Nephron progenitor cell (in vitro differentiated cells): ENCODE results near the gene PSMC1.

Experiments used
- DNase-seq: peaks from one replicate; pipeline ENCODE4 v3.0.0; 2021
- H3K27ac Mint-ChIP-seq: 2 replicates; pipeline ENCODE4 v1.8.0; 2021; ENCODE audit warnings: mild to moderate bottlenecking, moderate library complexity, mixed read lengths
- H3K27me3 Mint-ChIP-seq: 2 replicates; pipeline ENCODE4 v1.8.0; 2021; ENCODE audit warnings: mild to moderate bottlenecking, low read depth, mixed read lengths; ENCODE audit not compliant: poor library complexity
- H3K36me3 Mint-ChIP-seq: 2 replicates; pipeline ENCODE4 v1.8.0; 2021; ENCODE audit warnings: low read depth, mixed read lengths
- H3K4me1 Mint-ChIP-seq: 2 replicates; pipeline ENCODE4 v1.8.0; 2021; ENCODE audit warnings: mixed read lengths
- H3K4me3 Mint-ChIP-seq: 2 replicates; pipeline ENCODE4 v1.8.0; 2021; ENCODE audit warnings: mild to moderate bottlenecking, moderate library complexity, mixed read lengths
- H3K9me3 Mint-ChIP-seq: 2 replicates; pipeline ENCODE4 v1.8.0; 2021; ENCODE audit warnings: mild to moderate bottlenecking, moderate library complexity, mixed read lengths
- TF ChIP-seq, protein P1 (sequence below): fragments of 200-600 bp; sonication (generic); IDR thresholded peaks from 2 replicates; pipeline ENCODE4 v1.5.0; 2021; ENCODE audit warnings: antibody characterized with exemption

PSMC1 gene

DNA sequence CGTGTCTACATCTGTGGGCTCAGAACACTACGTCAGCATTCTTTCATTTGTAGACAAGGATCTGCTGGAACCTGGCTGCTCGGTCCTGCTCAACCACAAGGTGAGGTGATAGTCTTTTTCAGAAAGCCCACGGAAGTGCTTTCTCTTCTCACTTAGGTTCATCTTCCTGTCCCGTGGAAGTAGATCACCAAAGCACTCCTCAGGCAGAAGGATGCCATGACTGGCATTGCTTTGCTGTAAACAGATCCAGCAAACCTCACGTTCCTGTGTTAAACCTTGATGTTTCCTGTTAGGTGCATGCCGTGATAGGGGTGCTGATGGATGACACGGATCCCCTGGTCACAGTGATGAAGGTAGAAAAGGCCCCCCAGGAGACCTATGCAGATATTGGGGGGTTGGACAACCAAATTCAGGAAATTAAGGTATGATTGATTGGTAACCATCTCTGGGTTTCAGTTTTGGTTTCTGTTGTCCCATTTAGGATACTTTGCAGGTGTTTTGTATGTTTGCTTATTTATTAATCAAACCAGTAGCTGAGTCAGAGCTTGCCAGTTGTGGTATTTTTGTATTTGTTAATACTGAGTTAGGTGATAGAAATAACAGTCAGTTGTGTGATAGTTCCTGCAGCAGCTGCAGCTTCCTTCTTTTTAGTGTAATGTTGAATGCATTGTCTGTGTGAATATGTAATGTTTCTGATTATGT lies 7.5 kb downstream of the PSMC1 start:
- peaks cover 7% of the 10 kb centered on the region for H3K9me3 Mint-ChIP-seq
- no peaks in the 10 kb centered on the region for H3K4me1 Mint-ChIP-seq
- H3K27ac Mint-ChIP-seq = no peak overlapping the region
- peaks cover 71% of the 10 kb centered on the region for H3K36me3 Mint-ChIP-seq
- H3K27me3 Mint-ChIP-seq = no peaks in the 10 kb centered on the region
- no peak for DNase-seq
- TF ChIP-seq, protein P1, sequence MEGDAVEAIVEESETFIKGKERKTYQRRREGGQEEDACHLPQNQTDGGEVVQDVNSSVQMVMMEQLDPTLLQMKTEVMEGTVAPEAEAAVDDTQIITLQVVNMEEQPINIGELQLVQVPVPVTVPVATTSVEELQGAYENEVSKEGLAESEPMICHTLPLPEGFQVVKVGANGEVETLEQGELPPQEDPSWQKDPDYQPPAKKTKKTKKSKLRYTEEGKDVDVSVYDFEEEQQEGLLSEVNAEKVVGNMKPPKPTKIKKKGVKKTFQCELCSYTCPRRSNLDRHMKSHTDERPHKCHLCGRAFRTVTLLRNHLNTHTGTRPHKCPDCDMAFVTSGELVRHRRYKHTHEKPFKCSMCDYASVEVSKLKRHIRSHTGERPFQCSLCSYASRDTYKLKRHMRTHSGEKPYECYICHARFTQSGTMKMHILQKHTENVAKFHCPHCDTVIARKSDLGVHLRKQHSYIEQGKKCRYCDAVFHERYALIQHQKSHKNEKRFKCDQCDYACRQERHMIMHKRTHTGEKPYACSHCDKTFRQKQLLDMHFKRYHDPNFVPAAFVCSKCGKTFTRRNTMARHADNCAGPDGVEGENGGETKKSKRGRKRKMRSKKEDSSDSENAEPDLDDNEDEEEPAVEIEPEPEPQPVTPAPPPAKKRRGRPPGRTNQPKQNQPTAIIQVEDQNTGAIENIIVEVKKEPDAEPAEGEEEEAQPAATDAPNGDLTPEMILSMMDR = no peak
- H3K4me3 Mint-ChIP-seq = no peak overlapping the region

DNA sequence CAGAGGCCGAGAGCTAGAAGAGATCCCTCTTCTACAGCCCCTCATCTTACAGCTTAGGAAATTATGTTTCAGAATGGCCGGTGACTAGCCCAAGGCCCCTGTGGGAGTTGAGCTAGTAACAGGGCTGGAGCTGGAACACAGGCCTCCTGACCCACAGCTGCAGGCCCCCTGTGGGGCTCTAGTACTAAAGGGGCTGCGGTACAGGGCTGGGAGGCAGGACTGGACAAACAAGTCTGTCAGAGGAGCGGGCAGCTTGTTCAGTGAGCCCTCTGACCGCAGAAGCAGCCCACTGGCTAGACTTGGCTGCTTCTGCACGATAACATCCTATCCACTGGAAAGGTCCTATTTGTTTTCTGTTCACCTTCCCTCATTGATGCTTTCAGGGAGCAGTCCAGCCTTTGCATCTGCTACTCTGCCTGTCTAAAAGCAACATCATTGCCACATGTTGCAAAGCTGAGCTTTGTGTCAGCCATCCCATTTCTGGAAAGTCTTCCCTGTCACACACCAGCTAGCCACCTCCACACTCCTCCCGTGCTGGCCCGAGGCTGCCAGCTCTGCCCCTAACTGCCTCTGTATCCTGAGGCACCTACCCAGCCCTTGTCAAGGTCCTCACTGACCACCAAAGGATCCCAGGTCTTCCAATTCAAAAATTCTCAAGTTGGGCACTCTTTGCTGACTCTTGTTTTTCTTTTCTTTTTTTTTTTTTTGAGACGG lies 10.2 kb downstream of the PSMC1 start:
- Mint-ChIP-seq H3K27me3 (peaks cover 3% of the 10 kb centered on the region), H3K27ac (peak overlapping the region; percentile 68), H3K9me3 (no peaks in the 10 kb centered on the region), H3K4me1 (no peaks in the 10 kb centered on the region), H3K4me3 (no peak overlapping the region), H3K36me3 (peaks cover 75% of the 10 kb centered on the region)
- no peak for DNase-seq
- TF ChIP-seq, protein P1 = no peak

DNA sequence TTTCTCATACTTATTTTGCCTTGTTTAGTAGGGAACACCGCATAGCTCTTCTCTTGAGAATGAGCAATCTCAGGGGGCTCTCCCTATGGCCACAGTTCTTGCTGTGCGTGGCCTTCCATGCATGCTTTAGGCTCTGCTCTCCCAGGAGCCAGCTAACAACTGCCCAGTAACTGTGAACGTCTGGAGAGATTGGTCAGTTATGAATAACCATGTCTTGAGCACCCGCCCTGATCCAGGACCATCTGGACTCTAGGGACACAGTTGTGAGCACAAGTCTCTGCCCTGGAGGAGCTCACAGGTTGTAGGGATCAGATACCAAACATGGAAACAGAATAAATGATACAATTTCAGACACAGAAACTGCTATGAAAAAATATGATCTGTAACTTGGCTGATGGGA lies 12.1 kb downstream of the PSMC1 start:
- no peak overlapping the region for H3K4me3 Mint-ChIP-seq
- peak overlapping the region; percentile 53 for H3K27ac Mint-ChIP-seq
- DNase-seq = no peak
- peaks cover 3% of the 10 kb centered on the region for H3K27me3 Mint-ChIP-seq
- H3K4me1 Mint-ChIP-seq = no peaks in the 10 kb centered on the region
- H3K36me3 Mint-ChIP-seq = peaks cover 74% of the 10 kb centered on the region
- H3K9me3 Mint-ChIP-seq = no peaks in the 10 kb centered on the region
- TF ChIP-seq, protein P1 = no peak

DNA sequence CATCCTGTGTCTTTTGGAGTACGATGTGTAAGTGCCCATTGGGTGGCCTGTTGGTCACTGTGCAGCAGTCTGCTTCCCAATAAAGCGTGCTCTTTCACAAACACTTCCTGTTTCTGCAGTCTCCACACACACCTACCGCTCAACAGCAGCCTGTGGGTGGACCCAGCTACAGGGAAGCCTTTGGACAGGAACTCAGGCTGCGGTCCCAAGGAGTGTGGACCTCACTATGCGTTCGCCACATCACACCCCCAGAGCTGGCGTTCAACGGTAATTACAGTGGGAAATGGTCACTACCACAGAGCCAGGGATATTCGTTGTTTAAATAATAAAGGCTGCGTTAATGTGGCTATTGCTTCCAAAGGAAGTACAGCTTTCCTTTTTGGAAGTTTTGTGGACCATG lies 16.2 kb downstream of the PSMC1 start:
- Mint-ChIP-seq H3K4me3 (no peak overlapping the region), H3K9me3 (no peaks in the 10 kb centered on the region)
- DNase-seq = no peak

DNA sequence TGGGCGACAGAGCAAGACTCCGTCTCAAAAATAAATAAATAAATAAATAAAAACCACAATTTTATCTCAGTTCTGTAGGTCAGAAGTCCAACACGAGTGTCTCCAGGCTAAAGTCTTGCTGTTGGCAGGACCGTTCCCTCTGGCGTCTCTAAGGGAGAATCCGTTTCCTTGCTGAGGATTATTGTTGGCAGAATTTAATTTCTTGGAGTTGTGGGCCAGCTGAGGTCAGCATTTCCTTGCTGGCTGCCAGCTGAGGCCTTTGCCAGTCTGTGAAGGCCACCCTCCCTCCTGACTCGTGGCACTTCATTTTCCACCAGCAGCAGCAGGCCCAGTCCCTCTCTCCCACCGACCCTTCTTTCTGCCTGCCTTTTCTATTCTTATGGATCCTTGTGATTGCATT lies 17.2 kb downstream of the PSMC1 start:
- TF ChIP-seq, protein P1 = no peak
- no peak for DNase-seq
- Mint-ChIP-seq H3K36me3 (peaks cover 66% of the 10 kb centered on the region), H3K9me3 (no peaks in the 10 kb centered on the region), H3K27ac (no peak overlapping the region), H3K4me3 (no peak overlapping the region), H3K4me1 (no peaks in the 10 kb centered on the region), H3K27me3 (peaks cover 3% of the 10 kb centered on the region)

More for the DNA sequence above, 16.2 kb downstream of the PSMC1 start:
- TF ChIP-seq, protein P1 = no peak
- peaks cover 3% of the 10 kb centered on the region for H3K27me3 Mint-ChIP-seq
- H3K27ac Mint-ChIP-seq = peak overlapping the region; percentile 51
- H3K4me1 Mint-ChIP-seq = no peaks in the 10 kb centered on the region
- peaks cover 72% of the 10 kb centered on the region for H3K36me3 Mint-ChIP-seq

DNA sequence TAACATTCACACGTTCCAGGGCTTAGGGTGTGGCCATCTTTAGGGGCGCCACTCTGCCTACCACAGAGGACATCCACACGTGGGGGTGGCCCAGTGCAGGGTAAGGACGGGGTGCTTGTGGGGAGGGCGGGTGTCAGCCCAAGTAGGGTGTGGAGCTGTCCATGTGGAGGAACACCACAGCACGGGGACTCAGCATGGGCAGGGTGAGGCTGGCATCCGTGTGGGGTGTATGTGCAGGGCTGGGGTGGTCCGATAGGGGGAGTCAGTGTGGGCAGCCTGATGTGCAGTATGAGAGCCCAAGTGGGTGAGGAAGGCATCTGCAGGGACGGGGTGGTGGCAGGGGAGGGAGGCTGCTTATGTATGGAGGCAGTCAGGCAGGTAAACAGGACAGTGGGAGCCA lies 17.7 kb downstream of the PSMC1 start:
- H3K36me3 Mint-ChIP-seq = peaks cover 61% of the 10 kb centered on the region
- no peaks in the 10 kb centered on the region for H3K4me1 Mint-ChIP-seq
- TF ChIP-seq, protein P1 = no peak
- no peaks in the 10 kb centered on the region for H3K9me3 Mint-ChIP-seq
- no peak overlapping the region for H3K27ac Mint-ChIP-seq
- DNase-seq = no peak
- H3K27me3 Mint-ChIP-seq = peaks cover 3% of the 10 kb centered on the region
- H3K4me3 Mint-ChIP-seq = no peak overlapping the region
